Epithelial cell of proximal tubule (primary cell): ENCODE measurements around the gene SP100. TPM values are rescaled to one million over a fixed set of nuclear protein-coding genes. Genes with fewer than 3 reads are reported as not detected.

ENCODE experiments used
- DNase-seq: peaks from one replicate; pipeline ENCODE4 v3.0.0-alpha.2; 2011; ENCODE audit warnings: low read depth
- H3K4me3 ChIP-seq: 2 replicates; pipeline ENCODE4 v1.5.1; 2011; ENCODE audit warnings: low read depth, mild to moderate bottlenecking, low read length
- CTCF ChIP-seq: conservative IDR thresholded peaks from 2 replicates; pipeline ENCODE4 v1.5.1; 2012; ENCODE audit warnings: low read depth, mild to moderate bottlenecking, low read length
- total RNA-seq: library from RNA; depleted of rRNA; stranded (reverse); fragments of >200 nt; gene quantifications from 2 replicates; pipeline ENCODE4 v1.2.3, GENCODE V29; 2015

The SP100 gene
- total RNA-seq, 1 donor from 2014 or later: 30.3 TPM

GRCh38 chr2:230419181-230419580 is 3.2 kb downstream of the SP100 start:
- H3K4me3 ChIP-seq: no peak overlapping the region
- TF ChIP-seq CTCF: no peak

GRCh38 chr2:230422149-230422548 is 6.1 kb downstream of the SP100 start:
- H3K4me3 ChIP-seq: no peak overlapping the region
- TF ChIP-seq CTCF: peak; percentile 12
- no peak for DNase-seq

More at GRCh38 chr2:230419181-230419580, 3.2 kb downstream of the SP100 start:
- no peak for DNase-seq

- no peak for TF ChIP-seq CTCF
- no peak for DNase-seq
- no peak overlapping the region for H3K4me3 ChIP-seq
These were observed 8.0 kb downstream of the SP100 start for GRCh38 chr2:230423851-230424458.

GRCh38 chr2:230425377-230425776 is 9.4 kb downstream of the SP100 start:
- TF ChIP-seq CTCF: no peak
- H3K4me3 ChIP-seq: no peak overlapping the region
- DNase-seq: no peak

GRCh38 chr2:230429513-230429912 is 13.5 kb downstream of the SP100 start:
- no peak for TF ChIP-seq CTCF
- DNase-seq: no peak
- no peak overlapping the region for H3K4me3 ChIP-seq

- DNase-seq: no peak
- H3K4me3 ChIP-seq: no peak overlapping the region
- TF ChIP-seq CTCF: no peak
These were observed 15.2 kb downstream of the SP100 start for GRCh38 chr2:230430957-230431910.
